ENCODE data around the gene DGKG.

DGKG gene

GRCh38 chr3:186208296-186208989 is 153.6 kb downstream of the DGKG start:
- Histone ChIP-seq H3K36me3 (ENCODE audit: control insufficient read depth, insufficient read depth, low read length) (no peaks in the 10 kb centered on the region), H3K9me3 (ENCODE audit: control insufficient read depth, insufficient read depth, low read depth, low read length) (no peaks in the 10 kb centered on the region), H3K4me1 (ENCODE audit: control insufficient read depth, insufficient read depth, low read length) (peaks cover 17% of the 10 kb centered on the region), H3K27ac (ENCODE audit: low read depth, low read length) (no peak overlapping the region), H3K27me3 (ENCODE audit: control insufficient read depth, insufficient read depth, low read length) (peaks cover 4% of the 10 kb centered on the region), H3K4me3 (ENCODE audit: low read depth, low read length) (no peak overlapping the region), H3K9ac (ENCODE audit: low read length) (no peak overlapping the region)

- peaks cover 17% of the 10 kb centered on the region for H3K4me1 ChIP-seq (ENCODE audit: control insufficient read depth, insufficient read depth, low read length)
- H3K27me3 ChIP-seq (ENCODE audit: control insufficient read depth, insufficient read depth, low read length): peaks cover 2% of the 10 kb centered on the region
- no peak overlapping the region for H3K27ac ChIP-seq (ENCODE audit: low read depth, low read length)
- no peaks in the 10 kb centered on the region for H3K36me3 ChIP-seq (ENCODE audit: control insufficient read depth, insufficient read depth, low read length)
- H3K9ac ChIP-seq (ENCODE audit: low read length): no peak overlapping the region
- H3K4me3 ChIP-seq (ENCODE audit: low read depth, low read length): no peak overlapping the region
- H3K9me3 ChIP-seq (ENCODE audit: control insufficient read depth, insufficient read depth, low read depth, low read length): no peaks in the 10 kb centered on the region
Observed at GRCh38 chr3:186207515-186207914, 154.5 kb downstream of the DGKG start.

DNA sequence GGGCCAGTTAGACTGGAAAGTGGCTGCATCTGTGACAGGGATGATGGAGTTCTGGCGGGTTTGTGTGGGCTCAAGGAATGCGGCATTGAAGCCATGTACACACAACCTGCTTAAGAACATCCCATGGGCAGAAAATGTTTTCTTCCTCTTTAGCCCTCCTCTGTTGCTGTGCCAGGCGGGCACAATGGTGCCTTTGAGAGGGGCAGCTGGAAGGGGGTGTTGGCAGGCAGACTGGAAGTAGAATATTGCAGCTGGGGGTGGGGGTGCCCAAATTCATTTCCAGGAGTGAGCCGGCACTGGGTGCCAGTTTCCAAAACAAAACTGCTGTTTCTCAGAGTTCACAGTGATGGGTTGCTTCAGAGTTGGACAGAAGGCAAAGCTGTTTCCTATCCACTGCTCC is 161.3 kb downstream of the DGKG start:
- H3K9me3 ChIP-seq (ENCODE audit: control insufficient read depth, insufficient read depth, low read depth, low read length): no peaks in the 10 kb centered on the region
- no peak overlapping the region for H3K9ac ChIP-seq (ENCODE audit: low read length)
- H3K36me3 ChIP-seq (ENCODE audit: control insufficient read depth, insufficient read depth, low read length): no peaks in the 10 kb centered on the region
- H3K4me1 ChIP-seq (ENCODE audit: control insufficient read depth, insufficient read depth, low read length): no peaks in the 10 kb centered on the region; the same call in 1 of the 2 replicates
- H3K27me3 ChIP-seq (ENCODE audit: control insufficient read depth, insufficient read depth, low read length): peaks cover 44% of the 10 kb centered on the region
- H3K27ac ChIP-seq (ENCODE audit: low read depth, low read length): no peak overlapping the region
- H3K4me3 ChIP-seq (ENCODE audit: low read depth, low read length): no peak overlapping the region

GRCh38 chr3:186198442-186198841 is 163.6 kb downstream of the DGKG start:
- no peak overlapping the region for H3K4me3 ChIP-seq (ENCODE audit: low read depth, low read length)
- no peak overlapping the region for H3K27ac ChIP-seq (ENCODE audit: low read depth, low read length)
- H3K9ac ChIP-seq (ENCODE audit: low read length): no peak overlapping the region
- H3K27me3 ChIP-seq (ENCODE audit: control insufficient read depth, insufficient read depth, low read length): peaks cover 67% of the 10 kb centered on the region
- no peaks in the 10 kb centered on the region; the same call in 1 of the 2 replicates for H3K4me1 ChIP-seq (ENCODE audit: control insufficient read depth, insufficient read depth, low read length)
- no peaks in the 10 kb centered on the region for H3K36me3 ChIP-seq (ENCODE audit: control insufficient read depth, insufficient read depth, low read length)
- H3K9me3 ChIP-seq (ENCODE audit: control insufficient read depth, insufficient read depth, low read depth, low read length): no peaks in the 10 kb centered on the region

GRCh38 chr3:186194451-186194811 is 167.6 kb downstream of the DGKG start:
- H3K9ac ChIP-seq (ENCODE audit: low read length): peak overlapping the region; percentile 54
- peaks cover 92% of the 10 kb centered on the region for H3K27me3 ChIP-seq (ENCODE audit: control insufficient read depth, insufficient read depth, low read length)
- H3K27ac ChIP-seq (ENCODE audit: low read depth, low read length): no peak overlapping the region
- H3K4me3 ChIP-seq (ENCODE audit: low read depth, low read length): peak overlapping the region; percentile 60
- H3K9me3 ChIP-seq (ENCODE audit: control insufficient read depth, insufficient read depth, low read depth, low read length): no peaks in the 10 kb centered on the region
- H3K4me1 ChIP-seq (ENCODE audit: control insufficient read depth, insufficient read depth, low read length): no peaks in the 10 kb centered on the region
- H3K36me3 ChIP-seq (ENCODE audit: control insufficient read depth, insufficient read depth, low read length): no peaks in the 10 kb centered on the region

- Histone ChIP-seq H3K4me3 (ENCODE audit: low read depth, low read length) (peak overlapping the region; percentile 60), H3K27ac (ENCODE audit: low read depth, low read length) (no peak overlapping the region), H3K4me1 (ENCODE audit: control insufficient read depth, insufficient read depth, low read length) (no peaks in the 10 kb centered on the region), H3K27me3 (ENCODE audit: control insufficient read depth, insufficient read depth, low read length) (peaks cover 98% of the 10 kb centered on the region), H3K9ac (ENCODE audit: low read length) (peak overlapping the region; percentile 54), H3K36me3 (ENCODE audit: control insufficient read depth, insufficient read depth, low read length) (no peaks in the 10 kb centered on the region), H3K9me3 (ENCODE audit: control insufficient read depth, insufficient read depth, low read depth, low read length) (no peaks in the 10 kb centered on the region)
Observed at GRCh38 chr3:186193534-186194450, 168.2 kb downstream of the DGKG start.

- H3K27me3 ChIP-seq (ENCODE audit: control insufficient read depth, insufficient read depth, low read length): peaks cover 96% of the 10 kb centered on the region
Observed at GRCh38 chr3:186192823-186193222, 169.2 kb downstream of the DGKG start.

DNA sequence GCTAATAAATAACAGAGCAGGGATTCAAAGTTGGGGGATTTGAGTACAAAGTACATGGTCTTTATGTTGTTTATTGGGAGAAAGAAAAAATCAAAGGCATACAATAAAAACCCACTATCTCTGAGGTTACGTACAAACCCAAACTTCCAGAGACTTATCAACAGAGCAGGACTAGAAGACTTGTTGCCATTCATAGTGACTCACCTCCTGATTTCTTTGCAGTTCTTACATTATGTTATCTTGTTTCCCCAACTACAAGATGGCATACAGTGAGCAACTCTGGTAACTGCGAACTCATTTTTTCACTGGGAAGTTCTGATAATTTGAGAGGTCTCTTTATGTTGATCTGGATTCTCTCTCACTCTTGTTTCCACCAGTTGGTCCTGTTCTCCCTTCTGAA is 172.5 kb downstream of the DGKG start:
- Histone ChIP-seq H3K27ac (ENCODE audit: low read depth, low read length) (no peak overlapping the region), H3K4me1 (ENCODE audit: control insufficient read depth, insufficient read depth, low read length) (no peaks in the 10 kb centered on the region), H3K27me3 (ENCODE audit: control insufficient read depth, insufficient read depth, low read length) (peaks cover 83% of the 10 kb centered on the region), H3K4me3 (ENCODE audit: low read depth, low read length) (no peak overlapping the region), H3K9ac (ENCODE audit: low read length) (no peak overlapping the region), H3K36me3 (ENCODE audit: control insufficient read depth, insufficient read depth, low read length) (no peaks in the 10 kb centered on the region), H3K9me3 (ENCODE audit: control insufficient read depth, insufficient read depth, low read depth, low read length) (no peaks in the 10 kb centered on the region)

More at GRCh38 chr3:186192823-186193222, 169.2 kb downstream of the DGKG start:
- Histone ChIP-seq H3K27ac (ENCODE audit: low read depth, low read length) (no peak overlapping the region), H3K36me3 (ENCODE audit: control insufficient read depth, insufficient read depth, low read length) (no peaks in the 10 kb centered on the region), H3K4me1 (ENCODE audit: control insufficient read depth, insufficient read depth, low read length) (no peaks in the 10 kb centered on the region), H3K9ac (ENCODE audit: low read length) (no peak overlapping the region), H3K9me3 (ENCODE audit: control insufficient read depth, insufficient read depth, low read depth, low read length) (no peaks in the 10 kb centered on the region), H3K4me3 (ENCODE audit: low read depth, low read length) (no peak overlapping the region)

DNA sequence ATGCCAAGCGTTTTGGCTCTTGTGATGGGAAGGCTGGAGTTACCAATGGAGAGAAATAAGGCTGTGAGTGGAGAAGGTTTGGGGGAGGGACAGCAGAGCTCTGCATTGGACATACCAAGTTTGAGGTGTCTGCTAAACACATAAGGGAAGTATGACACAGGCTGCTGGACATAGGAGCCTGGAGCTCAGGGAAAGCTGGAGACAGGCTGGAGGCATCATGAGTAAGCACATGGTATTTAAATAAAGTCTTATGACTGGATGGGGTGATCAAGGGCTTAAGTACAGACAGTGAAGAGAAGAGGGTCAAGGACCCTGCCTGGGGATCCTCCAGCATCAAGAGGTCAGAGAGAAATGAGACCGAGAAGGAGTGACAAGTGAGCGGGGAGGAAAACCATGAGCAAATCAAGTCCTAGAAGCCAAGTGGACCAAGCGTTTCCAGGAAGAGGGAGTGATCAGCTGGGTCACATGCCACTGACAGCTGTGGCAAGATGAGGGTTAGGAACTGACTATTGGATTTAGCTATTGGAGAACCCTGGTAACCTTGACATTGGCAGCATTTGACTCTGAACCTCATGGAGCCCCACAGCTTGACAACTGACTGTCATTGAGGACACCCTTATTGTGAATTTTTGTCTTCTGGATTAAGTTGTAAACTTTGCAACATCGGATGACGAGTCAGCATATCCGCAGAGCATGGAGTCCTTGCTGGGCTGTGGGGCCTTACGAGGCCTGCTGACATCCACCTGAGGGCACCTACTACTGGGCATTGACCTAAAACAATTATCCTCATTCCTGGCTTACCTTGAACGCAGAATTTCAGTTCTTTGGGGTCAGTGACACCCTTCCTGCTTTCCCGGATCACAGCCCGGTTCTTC is 174.4 kb downstream of the DGKG start:
- H3K27ac ChIP-seq (ENCODE audit: low read depth, low read length): no peak overlapping the region
- H3K27me3 ChIP-seq (ENCODE audit: control insufficient read depth, insufficient read depth, low read length): peaks cover 65% of the 10 kb centered on the region
- H3K9ac ChIP-seq (ENCODE audit: low read length): no peak overlapping the region
- H3K4me1 ChIP-seq (ENCODE audit: control insufficient read depth, insufficient read depth, low read length): no peaks in the 10 kb centered on the region
- no peak overlapping the region for H3K4me3 ChIP-seq (ENCODE audit: low read depth, low read length)
- no peaks in the 10 kb centered on the region for H3K36me3 ChIP-seq (ENCODE audit: control insufficient read depth, insufficient read depth, low read length)
- H3K9me3 ChIP-seq (ENCODE audit: control insufficient read depth, insufficient read depth, low read depth, low read length): no peaks in the 10 kb centered on the region

DNA sequence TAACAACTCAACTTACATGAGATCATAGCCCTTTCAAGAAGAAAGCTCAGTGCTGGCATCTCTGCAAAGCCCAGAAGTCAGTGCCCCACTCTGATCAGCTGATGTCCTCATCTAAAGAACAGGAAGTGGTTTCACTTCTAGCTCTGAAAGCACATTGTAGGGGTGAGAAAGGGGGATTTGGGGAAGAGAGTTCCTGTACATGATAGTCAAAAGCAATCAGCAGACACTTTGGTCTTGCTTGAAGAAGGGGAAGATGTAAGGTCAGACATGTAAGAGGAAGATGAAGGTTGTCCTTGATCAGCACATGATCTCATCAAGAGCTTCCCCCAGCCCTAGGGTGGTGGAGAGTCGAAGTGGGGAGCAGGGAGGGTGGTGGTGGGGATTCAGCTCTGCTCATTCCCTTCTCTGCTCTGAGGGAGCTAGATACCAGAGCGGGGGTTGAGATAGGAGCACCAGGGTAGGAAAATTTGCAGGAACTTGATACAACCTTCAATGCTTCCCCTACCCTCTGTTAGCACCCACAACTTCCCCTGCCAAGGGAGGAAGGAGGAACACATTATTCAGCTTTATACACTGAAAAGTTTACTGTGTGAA is 176.7 kb downstream of the DGKG start:
- H3K4me3 ChIP-seq (ENCODE audit: low read depth, low read length): no peak overlapping the region

More for the DNA sequence above, 176.7 kb downstream of the DGKG start:
- no peaks in the 10 kb centered on the region for H3K4me1 ChIP-seq (ENCODE audit: control insufficient read depth, insufficient read depth, low read length)
- no peak overlapping the region for H3K9ac ChIP-seq (ENCODE audit: low read length)
- H3K27ac ChIP-seq (ENCODE audit: low read depth, low read length): no peak overlapping the region
- H3K9me3 ChIP-seq (ENCODE audit: control insufficient read depth, insufficient read depth, low read depth, low read length): no peaks in the 10 kb centered on the region
- no peaks in the 10 kb centered on the region for H3K36me3 ChIP-seq (ENCODE audit: control insufficient read depth, insufficient read depth, low read length)
- H3K27me3 ChIP-seq (ENCODE audit: control insufficient read depth, insufficient read depth, low read length): peaks cover 41% of the 10 kb centered on the region

All from HUES6 (cell line).